NOMO-1 treated with DMSO at 0.1 percent for 48 hours (cell line): ENCODE data around the gene UXT.

Experiments
- DNase-seq: peaks from one replicate; lab custom pipeline; 2025; ENCODE audit not compliant: unreplicated experiment; lab: John Stamatoyannopoulos, UW

UXT gene

GRCh38 chrX:47649781-47650163, 9.2 kb downstream of the UXT start:
- no peak for DNase-seq

- no peak for DNase-seq
Measured at GRCh38 chrX:47649271-47649670, 9.7 kb downstream of the UXT start.

GRCh38 chrX:47648376-47648775, 10.6 kb downstream of the UXT start:
- no peak for DNase-seq

GRCh38 chrX:47646636-47647035, 12.3 kb downstream of the UXT start:
- no peak for DNase-seq

GRCh38 chrX:47645530-47645929, 13.4 kb downstream of the UXT start:
- no peak for DNase-seq

- DNase-seq = no peak
Measured at GRCh38 chrX:47644557-47645091, 14.4 kb downstream of the UXT start.

GRCh38 chrX:47643926-47644325, 15.1 kb downstream of the UXT start:
- DNase-seq = peak; percentile 11

GRCh38 chrX:47638816-47639215, 20.2 kb downstream of the UXT start:
- DNase-seq = no peak

GRCh38 chrX:47637546-47638195, 21.3 kb downstream of the UXT start:
- no peak for DNase-seq

GRCh38 chrX:47634871-47635575, 24.0 kb downstream of the UXT start:
- DNase-seq = no peak

- DNase-seq = no peak
Measured at GRCh38 chrX:47633689-47634590, 25.0 kb downstream of the UXT start.

GRCh38 chrX:47632666-47633065, 26.3 kb downstream of the UXT start:
- DNase-seq = no peak

- DNase-seq = no peak
Measured at GRCh38 chrX:47631676-47632075, 27.3 kb downstream of the UXT start.

GRCh38 chrX:47629419-47630200, 29.4 kb downstream of the UXT start, which contains the start of gene CFP:
TSS of gene CFP (minus strand) at chrX:47629930. CDS start at chrX:47629844, 86 bp downstream.
- peak; percentile 48 for DNase-seq

- DNase-seq = no peak
Measured at GRCh38 chrX:47628982-47629381, 30.0 kb downstream of the UXT start.

GRCh38 chrX:47625365-47625764, 33.6 kb downstream of the UXT start:
- no peak for DNase-seq

- no peak for DNase-seq
Measured at GRCh38 chrX:47623540-47624027, 35.4 kb downstream of the UXT start.

GRCh38 chrX:47621851-47622250, 37.1 kb downstream of the UXT start:
- no peak for DNase-seq

GRCh38 chrX:47620303-47620685, 38.7 kb downstream of the UXT start:
- no peak for DNase-seq

- DNase-seq = peak; percentile 70
Measured at GRCh38 chrX:47619486-47620302, 39.3 kb downstream of the UXT start, which contains the start of gene SYN1. TSS of gene SYN1 (minus strand) at chrX:47619857. CDS start at chrX:47619728, 129 bp downstream.
